ENCODE data around the gene PADI4.
A peak's percentile ranks its signal among the peaks of the same experiment; 100 is the strongest.

Gene PADI4, protein sequence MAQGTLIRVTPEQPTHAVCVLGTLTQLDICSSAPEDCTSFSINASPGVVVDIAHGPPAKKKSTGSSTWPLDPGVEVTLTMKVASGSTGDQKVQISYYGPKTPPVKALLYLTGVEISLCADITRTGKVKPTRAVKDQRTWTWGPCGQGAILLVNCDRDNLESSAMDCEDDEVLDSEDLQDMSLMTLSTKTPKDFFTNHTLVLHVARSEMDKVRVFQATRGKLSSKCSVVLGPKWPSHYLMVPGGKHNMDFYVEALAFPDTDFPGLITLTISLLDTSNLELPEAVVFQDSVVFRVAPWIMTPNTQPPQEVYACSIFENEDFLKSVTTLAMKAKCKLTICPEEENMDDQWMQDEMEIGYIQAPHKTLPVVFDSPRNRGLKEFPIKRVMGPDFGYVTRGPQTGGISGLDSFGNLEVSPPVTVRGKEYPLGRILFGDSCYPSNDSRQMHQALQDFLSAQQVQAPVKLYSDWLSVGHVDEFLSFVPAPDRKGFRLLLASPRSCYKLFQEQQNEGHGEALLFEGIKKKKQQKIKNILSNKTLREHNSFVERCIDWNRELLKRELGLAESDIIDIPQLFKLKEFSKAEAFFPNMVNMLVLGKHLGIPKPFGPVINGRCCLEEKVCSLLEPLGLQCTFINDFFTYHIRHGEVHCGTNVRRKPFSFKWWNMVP

DNA sequence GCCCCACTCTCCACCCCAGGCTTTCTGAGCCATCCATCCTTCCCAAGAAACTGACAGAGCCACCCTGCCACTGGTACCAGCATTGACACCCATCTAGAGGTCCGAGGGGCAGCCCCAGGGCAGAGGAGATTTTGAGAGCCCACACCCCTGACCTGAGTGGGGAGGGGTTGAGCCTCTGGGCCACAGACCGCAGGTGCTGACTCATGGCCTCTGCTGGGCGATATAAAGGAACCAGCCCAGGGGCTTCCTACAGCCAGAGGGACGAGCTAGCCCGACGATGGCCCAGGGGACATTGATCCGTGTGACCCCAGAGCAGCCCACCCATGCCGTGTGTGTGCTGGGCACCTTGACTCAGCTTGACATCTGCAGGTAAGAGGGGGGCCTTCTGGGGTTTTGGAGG, at the start of gene PADI4:
Gene PADI4 (plus strand): TSS at position 252 of the 400 bp plus-strand sequence. CDS start 26 bp downstream, at position 278.
- no peak for DNase-seq (ENCODE audit: low spot score)

DNA sequence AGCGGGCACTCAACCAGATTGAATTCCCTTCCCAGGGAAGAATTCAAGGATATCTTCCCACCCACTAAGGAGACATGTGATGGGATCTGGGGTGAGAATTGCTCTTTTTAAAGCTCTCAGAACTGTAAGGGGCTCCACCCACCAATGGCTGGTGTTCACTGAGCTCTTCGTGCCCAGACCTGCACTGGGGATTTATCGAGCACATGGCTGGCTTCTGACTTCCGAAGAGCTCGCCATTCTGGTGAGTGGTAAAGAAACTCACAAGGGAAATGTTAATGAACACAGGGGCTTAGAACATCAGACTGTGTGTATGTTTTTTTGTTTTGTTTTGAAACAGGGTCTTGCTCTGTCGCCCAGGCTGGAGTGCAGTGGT, 49.3 kb upstream of the PADI4 start:
- DNase-seq (ENCODE audit: low spot score) = no peak

DNA sequence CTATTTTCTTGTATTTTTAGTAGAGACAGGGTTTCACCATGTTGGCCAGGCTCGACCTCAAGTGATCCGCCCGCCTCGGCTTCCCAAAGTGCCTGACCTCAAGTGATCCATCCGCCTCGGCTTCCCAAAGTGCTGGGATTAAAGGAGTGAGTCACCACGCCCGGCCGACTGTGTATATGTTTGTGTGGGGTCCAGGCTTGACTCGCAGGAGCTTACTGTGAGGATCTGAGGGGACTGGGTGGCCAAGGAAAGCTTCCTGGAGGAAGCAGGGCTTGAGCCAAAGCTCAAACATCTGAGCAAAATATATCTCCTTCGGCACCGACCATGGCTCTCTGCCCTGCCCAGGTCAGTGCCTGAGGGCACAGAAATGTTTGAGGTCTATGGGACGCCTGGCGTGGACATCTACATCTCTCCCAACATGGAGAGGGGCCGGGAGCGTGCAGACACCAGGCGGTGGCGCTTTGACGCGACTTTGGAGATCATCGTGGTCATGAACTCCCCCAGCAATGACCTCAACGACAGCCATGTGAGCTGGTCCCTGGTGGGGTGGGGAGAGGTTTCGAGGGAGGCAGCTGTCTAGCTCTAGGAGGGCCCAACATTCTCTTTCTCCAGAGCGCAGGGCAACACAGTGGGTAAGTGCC, 48.6 kb upstream of the PADI4 start:
- no peak for DNase-seq (ENCODE audit: low spot score)

DNA sequence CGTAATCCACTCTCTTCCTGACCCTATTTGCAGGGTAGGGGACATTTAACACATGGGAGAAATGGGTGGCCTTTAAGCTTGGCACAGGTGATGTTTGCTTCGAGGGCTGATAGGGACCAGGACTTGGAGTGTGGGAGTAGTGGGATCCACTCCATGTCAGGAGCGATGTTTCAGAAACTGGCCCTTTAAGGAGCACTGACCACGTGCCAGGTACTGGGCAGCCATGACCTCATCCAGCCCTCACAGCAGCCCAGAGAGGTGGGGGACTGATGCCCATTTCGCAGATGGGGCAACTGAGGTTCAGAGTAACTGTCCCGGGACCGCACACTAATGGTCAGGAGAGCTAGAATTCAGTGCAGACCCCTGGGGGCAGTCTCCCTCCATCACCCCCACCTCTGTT, 47.7 kb upstream of the PADI4 start:
- DNase-seq (ENCODE audit: low spot score) = no peak

DNA sequence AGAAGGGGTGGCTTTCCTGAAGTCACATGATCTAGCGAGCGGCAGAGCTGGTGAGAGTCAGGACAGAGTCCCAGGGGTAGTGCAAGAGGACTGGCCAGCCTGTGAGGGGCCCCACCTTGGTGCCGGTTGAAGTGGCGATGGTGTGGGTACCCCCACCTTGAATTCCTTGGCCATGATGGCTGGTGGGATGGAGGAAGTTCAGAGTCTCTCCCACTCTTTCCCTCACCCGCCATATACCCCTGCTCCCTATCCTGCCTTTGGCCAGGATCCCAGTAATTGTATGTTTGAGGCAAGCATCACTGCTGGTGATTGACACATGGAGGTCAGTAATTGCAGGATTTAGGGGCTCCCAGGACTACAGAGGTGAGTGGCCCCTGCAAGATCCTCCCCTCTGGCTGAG, 47.3 kb upstream of the PADI4 start:
- DNase-seq (ENCODE audit: low spot score) = no peak

DNA sequence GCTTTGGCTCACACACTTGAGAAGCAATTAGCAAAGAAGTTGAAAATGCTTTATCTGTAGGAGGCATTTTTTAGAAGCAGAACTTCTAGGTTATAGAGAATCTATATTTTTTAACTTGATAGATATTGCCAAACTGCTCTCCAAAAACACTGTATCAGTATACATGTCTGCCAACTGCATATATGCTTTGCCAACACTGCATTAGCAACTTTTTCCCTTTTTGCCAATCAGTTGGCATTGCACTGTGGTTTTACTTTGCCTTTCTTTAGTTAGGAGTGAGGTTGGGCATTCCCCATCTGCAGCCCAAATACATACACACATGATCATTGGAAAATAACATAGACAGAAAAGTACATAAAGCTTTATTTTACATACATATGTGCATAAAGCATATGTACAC, 44.1 kb upstream of the PADI4 start:
- no peak for DNase-seq (ENCODE audit: low spot score)

DNA sequence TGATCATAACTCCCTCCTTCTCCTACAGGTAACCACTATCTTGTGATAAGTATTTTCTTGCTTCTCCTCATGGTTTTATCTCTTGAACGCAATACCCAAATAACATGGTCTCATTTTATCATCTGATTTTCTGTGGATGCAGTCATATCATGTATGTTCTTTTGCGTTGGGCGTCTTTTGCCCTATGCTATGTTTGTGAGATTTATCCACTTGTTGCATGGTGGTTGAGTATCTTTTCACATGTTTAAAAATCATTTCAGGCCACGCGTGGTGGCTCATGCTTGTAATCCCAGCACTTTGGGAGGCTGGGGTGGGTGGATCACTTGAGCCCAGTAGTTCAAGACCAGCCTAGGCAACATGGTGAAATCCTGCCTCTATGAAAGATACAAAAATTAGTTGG, 43.5 kb upstream of the PADI4 start:
- no peak for DNase-seq (ENCODE audit: low spot score)

DNA sequence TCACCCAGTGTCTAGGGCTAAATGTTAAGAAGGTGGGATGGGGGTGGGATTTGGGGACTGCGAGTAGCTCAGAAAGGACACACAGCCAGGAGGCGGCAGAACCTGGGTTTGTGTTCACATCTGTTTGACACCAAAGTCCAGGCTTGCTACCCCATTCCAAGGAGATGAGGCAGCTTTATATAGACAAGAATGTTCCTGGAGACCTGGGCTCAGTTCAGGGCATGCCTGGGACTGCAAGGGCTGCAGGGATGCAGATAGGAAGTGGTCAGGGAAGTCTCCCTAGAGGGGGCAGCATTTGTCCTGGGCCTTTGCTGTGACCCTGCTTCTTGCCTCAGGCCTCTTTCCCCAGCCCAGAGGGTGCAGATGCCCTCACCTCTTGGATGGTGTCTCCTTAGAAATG, 42.8 kb upstream of the PADI4 start:
- DNase-seq (ENCODE audit: low spot score) = no peak

DNA sequence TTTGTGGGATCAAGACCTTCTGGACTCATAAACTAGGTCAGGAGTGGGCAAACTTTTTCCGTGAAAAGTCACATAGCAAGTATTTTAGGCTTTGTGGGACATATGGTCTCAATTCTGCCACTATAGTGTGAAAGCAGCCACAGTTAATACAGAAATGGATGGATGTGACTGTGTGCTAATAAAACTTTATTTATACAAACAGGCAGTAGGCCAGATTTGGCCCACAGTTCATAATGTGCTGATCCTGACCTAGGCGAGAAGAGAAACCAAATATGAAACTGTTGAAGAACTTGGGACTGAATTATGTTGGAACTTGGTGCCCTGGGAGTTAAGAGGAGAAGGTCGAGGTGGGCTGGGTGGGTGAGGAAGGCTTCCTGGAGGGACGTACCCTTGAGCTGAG, 42.0 kb upstream of the PADI4 start:
- DNase-seq (ENCODE audit: low spot score) = no peak

DNA sequence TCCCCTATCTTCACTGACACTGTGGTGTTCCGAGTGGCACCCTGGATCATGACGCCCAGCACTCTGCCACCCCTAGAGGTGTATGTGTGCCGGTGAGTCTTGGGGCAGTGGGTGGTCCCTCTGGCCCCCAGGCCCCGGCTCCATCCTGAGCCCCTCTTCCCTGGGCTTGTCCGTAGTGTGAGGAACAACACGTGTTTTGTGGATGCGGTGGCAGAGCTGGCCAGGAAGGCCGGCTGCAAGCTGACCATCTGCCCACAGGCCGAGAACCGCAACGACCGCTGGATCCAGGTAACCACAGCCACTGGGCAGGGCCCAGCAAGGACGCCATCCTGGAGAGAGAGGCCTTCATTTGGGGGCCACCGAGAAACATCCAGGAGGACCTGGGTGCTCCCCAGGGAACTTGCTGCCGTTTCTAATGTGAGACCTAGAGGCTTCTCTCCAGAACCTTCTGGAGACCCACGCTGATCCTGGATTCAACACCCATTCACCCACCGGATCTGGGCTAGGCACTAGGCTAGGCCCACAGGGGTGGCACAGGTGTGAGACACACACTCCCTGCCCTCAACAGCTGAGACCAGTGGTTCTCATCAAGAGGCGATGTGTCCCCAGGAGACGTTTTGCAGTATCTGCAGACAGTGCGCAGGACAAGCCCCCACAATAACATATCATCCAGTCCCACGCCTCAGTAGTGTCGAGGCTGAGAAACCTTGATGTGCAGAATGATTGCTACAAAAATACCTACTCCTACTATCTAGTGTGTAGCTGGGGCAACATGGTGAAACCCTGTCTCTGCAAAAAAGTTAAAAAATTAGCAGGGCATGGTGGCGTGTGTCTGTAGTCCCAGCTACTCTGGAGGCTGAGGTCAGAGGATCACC, 36.9 kb upstream of the PADI4 start:
- no peak for DNase-seq (ENCODE audit: low spot score)

DNA sequence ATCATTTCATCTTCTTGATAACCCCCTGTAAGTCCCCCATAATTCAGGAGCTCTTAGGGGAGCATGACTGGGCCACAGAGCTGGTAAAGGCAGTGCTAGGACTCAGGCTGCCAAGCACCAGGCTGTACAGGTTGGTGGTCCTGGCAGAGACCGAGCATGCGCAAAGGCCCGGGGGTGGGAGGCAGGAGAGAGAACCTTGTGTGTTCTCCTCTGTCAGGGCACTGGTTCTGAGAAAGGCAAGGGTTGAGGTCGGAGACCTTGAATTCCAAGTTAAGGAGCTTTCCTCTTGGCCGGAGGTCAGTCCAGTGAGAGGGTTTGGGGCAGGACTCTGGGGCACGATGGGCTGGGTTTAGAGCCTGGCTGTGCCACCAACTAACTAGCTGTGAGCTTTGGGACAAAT, 35.9 kb upstream of the PADI4 start:
- no peak for DNase-seq (ENCODE audit: low spot score)

DNA sequence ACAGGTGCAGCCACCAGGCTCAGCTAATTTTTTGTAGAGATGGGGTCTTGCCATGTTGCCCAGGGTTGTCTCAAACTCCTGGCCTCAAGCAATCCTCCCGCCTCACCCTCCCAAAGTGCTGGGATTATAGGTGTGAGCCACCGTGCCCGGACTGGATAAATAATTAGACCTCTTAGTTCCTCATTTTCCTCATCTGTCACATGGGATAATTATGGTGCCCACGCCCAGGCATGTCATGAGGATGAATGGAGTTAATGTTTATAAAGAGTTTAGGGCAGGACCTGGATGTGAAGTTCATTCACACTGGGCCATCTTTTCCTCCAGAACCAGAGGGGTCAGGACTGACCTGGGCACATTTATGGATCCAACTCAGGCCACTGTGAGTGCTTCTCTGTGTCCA, 35.4 kb upstream of the PADI4 start:
- DNase-seq (ENCODE audit: low spot score) = no peak

DNA sequence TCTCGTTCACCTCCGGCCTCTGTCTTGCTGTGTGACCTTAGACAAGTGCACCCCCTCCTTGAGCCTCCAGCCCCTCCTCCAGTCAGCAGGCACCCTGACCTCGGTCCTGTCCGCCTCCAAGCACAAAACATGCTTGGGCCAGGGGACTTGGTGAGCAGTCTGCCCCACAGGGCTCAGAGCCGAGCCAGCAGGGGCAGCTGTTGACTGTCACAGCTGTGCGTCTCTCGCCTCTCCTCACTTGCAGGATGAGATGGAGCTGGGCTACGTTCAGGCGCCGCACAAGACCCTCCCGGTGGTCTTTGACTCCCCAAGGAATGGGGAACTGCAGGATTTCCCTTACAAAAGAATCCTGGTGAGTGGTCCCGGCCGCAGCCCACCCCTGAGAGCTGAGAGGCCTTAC, 34.9 kb upstream of the PADI4 start:
- no peak for DNase-seq (ENCODE audit: low spot score)

DNA sequence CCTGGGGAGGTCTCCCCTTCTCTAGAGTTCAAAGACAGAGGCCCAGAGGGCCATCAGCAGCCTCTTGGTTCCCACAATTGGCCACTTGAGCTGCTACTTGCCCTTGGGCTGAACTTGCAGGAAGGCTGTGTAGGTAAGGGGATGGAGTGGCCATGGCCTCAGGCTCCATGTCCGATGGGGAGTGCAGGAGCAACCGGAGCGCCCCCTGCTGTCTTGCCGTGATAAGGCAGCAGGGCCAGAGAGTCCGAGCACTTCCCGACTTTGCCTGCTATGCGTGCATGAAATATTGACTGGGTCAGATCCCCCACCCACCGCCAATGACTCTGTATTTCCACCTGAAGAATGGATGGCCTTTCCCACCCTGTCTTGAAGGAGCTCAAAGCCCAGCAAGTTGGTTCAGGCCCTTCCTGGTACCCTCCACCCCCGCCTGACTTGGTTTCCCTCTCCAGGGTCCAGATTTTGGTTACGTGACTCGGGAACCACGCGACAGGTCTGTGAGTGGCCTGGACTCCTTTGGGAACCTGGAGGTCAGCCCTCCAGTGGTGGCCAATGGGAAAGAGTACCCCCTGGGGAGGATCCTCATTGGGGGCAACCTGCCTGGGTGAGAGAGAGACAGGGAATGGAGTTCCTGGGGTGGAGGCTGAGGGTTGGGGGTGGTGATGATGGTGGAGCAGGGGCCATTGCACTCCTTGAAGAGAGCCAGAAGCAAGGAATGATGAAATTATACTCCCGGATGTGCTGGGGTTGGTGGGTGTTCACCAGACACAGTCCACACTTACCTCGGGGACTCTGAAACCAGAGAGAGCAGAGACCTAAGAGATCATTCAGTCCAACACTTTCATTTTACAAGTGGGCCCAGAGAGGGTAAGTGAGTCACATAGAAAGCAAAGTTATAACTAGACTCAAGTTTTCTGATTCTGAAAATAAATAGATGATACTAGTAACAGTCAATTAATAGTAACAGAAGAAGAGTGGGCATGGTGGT, 33.5 kb upstream of the PADI4 start:
- peak; percentile 65 for DNase-seq (ENCODE audit: low spot score)

DNA sequence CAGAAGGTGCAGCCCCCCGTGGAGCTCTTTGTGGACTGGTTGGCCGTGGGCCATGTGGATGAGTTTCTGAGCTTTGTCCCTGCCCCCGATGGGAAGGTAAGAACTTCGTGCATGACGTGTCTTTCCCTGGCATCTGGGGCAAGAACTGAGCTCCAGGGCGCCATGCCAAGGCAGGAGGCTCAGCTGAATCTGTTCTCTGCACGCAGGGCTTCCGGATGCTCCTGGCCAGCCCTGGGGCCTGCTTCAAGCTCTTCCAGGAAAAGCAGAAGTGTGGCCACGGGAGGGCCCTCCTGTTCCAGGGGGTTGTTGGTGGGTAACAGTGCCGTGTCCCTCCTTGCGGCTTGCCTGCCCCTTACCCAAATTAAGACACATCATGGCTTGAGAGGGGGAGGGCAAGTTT, 31.4 kb upstream of the PADI4 start:
- DNase-seq (ENCODE audit: low spot score) = no peak

DNA sequence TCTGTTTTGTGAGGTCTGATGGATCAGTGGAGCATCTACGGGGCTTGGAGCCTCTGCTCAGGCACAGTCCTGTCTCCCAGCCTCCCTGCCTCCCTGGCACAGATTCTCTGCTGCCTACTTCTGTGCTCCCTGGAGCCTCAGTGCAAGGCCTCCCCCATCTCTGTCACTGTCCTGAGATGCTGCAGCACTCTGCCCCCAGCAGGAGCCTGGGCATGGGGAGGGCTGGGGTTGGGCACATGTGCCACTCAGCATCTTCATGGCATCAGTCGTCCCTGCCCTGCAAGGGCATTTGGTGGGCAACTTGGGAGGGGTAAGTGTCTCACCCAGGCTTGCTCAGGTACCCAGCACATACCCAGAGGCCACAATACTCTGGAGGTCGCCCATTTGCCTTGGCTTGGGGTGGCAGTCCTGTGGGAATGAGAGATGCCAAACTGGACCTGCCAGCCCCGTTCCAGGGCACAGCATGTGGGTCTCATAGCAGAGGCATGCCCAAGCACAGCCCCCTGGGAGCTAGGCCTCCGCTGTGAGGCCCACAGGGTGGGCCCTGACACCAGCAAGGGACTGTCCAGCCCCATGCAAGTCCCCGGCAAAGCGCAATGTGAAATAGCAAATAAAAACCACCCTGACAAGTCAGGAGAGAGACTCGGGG, 30.4 kb upstream of the PADI4 start:
- DNase-seq (ENCODE audit: low spot score) = no peak

DNA sequence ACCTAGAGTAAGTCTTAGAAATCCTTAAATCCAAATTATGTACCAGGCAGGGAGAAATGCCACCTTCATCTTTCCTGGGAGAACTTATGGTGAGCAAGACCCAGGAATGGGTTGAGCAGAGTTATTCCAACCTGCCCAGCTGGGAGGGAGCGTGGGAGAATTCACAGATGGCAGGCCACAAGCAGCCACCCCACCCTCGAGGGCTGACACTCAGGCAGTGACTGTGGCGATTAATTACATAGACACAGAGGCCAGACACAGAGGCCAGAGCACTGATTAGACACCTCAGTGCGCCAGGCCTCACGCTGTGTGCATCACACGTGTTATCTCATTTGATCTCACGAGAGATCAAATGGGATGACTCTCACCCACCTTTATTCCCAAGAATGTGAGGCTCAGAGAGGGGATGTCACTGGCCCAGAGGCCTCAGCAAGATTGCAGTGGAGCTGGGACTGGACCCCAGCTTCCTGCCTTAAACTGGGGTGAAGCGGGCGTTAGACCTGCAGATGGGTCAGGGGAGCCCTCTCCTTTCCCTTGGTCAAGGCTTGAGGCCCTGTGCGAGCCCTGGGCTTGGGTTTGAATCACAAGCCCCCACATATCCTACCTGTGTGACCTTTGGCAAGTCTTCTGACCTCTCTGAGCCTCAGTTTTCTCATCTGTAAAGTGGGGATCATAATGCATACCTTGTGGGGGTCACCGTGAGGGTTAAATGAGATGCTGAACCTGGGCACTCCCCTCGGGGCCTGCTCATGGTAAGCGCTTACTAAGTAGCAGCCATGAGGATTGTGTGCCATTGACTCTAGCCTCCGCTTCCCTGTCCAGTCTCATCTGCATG, 28.8 kb upstream of the PADI4 start:
- DNase-seq (ENCODE audit: low spot score) = no peak

DNA sequence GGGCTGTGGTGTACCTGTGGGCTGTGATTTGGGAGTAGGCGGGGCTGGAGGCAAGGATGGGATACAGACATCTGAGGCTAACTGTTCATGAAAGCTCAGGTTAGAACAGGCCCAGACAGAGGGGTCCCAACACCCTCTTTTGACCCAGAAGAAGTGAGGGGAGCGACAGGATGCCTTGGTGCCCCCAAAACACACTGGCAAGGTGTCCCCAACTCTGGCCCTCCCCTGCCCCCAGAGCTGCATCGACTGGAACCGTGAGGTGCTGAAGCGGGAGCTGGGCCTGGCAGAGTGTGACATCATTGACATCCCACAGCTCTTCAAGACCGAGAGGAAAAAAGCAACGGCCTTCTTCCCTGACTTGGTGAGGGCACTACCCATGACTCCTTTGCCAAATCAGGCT, 27.6 kb upstream of the PADI4 start:
- no peak for DNase-seq (ENCODE audit: low spot score)

DNA sequence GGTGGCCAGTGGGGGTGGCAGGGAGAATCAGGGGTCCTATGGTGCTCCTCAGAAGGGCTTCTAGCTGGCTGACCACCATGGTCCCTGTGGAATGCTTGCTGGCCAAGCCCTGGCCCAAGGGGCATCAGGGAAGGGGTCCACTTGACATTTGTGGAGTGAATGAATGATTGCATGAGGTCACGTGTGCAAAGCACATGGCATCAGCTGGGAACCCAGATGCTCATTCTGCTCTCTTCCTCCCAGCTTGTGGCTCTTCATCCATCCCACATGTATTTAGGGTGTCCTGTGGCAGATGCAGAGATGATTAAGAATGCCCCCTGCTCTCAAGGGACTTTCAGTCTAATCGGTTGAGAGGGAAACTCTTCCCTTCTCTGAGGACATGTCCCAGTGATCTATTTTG, 27.1 kb upstream of the PADI4 start:
- DNase-seq (ENCODE audit: low spot score) = no peak

DNA sequence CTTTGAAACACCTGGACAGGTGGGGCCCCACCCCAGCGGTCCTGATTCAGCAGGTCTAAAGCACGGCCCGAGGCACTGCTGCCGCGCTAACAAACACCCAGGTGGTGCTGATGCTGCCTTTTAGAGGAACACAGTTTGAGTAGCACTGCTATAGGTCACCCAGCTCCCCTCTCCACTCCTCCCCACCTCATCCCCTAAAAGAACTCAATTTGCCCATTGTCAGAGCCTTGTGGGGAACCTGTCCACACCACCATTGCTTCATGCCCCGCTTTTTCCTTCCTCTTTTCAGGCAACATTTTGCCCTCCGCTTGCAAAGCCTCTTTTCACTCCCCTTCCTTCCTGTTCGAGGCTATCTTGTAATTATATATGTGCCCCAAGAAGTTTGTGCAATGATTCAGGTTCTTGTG, 26.2 kb upstream of the PADI4 start:
- DNase-seq (ENCODE audit: low spot score) = no peak

All from SW480 (cell line).